Measurements from ENCODE around the gene SORCS2. TPM values are rescaled to one million over a fixed set of nuclear protein-coding genes. Genes with fewer than 3 reads are reported as not detected.

Gene SORCS2
- total RNA-seq, 1 donor from 2014 or later = 3.1 TPM

- Histone ChIP-seq H3K27me3 (ENCODE audit: control insufficient read depth in 3 of 3, insufficient read depth in 3 of 3, low read length in 3 of 3) (peaks cover under 1 to 8% (median 3%) of the 10 kb centered on the region in 3 donors), H3K9me3 (ENCODE audit: control insufficient read depth in 3 of 3, low read length in 3 of 3) (no peaks in the 10 kb centered on the region), H3K27ac (ENCODE audit: low read depth, low read length) (no peak overlapping the region), H3K9ac (ENCODE audit: low read depth in 1 of 3, low read length in 3 of 3) (no peak overlapping the region), H3K36me3 (ENCODE audit: control insufficient read depth in 3 of 3, insufficient read depth in 3 of 3, low read length in 3 of 3) (no peaks in the 10 kb centered on the region), H3K4me3 (ENCODE audit: low read length in 3 of 3) (no peak overlapping the region), H3K4me1 (ENCODE audit: control insufficient read depth in 3 of 3, insufficient read depth in 3 of 3, low read length in 3 of 3) (peaks cover 0 to 2% (median 0%) of the 10 kb centered on the region in 3 donors)
Observed at GRCh38 chr4:7227008-7227407, 34.7 kb downstream of the SORCS2 start.

DNA sequence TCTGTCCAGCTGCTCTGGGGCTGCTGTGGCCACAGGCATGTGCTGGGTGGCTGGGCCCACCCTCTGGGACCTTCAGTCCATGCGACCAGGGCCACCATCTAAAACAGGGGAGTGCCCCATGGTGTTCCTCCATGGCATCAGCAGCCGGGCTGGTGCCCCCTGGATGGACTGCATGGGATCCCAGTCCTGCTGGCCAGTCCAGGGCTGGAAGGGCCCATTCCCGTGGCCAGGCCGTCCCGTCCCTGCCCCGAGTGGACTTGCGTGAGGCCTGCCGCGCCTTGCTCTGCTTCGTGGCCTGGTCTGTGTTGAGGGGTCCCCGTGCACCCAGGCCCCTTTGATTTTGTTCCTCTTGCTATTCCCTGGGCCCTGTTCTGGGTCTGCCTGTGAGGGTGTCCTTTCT, 36.4 kb downstream of the SORCS2 start:
- H3K27me3 ChIP-seq (ENCODE audit: control insufficient read depth in 3 of 3, insufficient read depth in 3 of 3, low read length in 3 of 3) = peaks cover 0 to 14% (median 3%) of the 10 kb centered on the region in 3 donors
- no peaks in the 10 kb centered on the region for H3K36me3 ChIP-seq (ENCODE audit: control insufficient read depth in 3 of 3, insufficient read depth in 3 of 3, low read length in 3 of 3)
- H3K9ac ChIP-seq (ENCODE audit: low read depth in 1 of 3, low read length in 3 of 3) = no peak overlapping the region
- H3K4me3 ChIP-seq (ENCODE audit: low read length in 3 of 3) = no peak overlapping the region
- H3K27ac ChIP-seq (ENCODE audit: low read depth, low read length) = no peak overlapping the region
- no peaks in the 10 kb centered on the region for H3K9me3 ChIP-seq (ENCODE audit: control insufficient read depth in 3 of 3, low read length in 3 of 3)
- peaks cover 0 to 2% (median 0%) of the 10 kb centered on the region in 3 donors for H3K4me1 ChIP-seq (ENCODE audit: control insufficient read depth in 3 of 3, insufficient read depth in 3 of 3, low read length in 3 of 3)

- H3K4me1 ChIP-seq (ENCODE audit: control insufficient read depth in 3 of 3, insufficient read depth in 3 of 3, low read length in 3 of 3) = peaks cover 2 to 6% (median 5%) of the 10 kb centered on the region in 3 donors
- H3K27ac ChIP-seq (ENCODE audit: low read depth, low read length) = no peak overlapping the region
- H3K36me3 ChIP-seq (ENCODE audit: control insufficient read depth in 3 of 3, insufficient read depth in 3 of 3, low read length in 3 of 3) = no peaks in the 10 kb centered on the region
- H3K27me3 ChIP-seq (ENCODE audit: control insufficient read depth in 3 of 3, insufficient read depth in 3 of 3, low read length in 3 of 3) = peaks cover 0 to 10% (median 3%) of the 10 kb centered on the region in 3 donors
- no peak overlapping the region for H3K4me3 ChIP-seq (ENCODE audit: low read length in 3 of 3)
- H3K9me3 ChIP-seq (ENCODE audit: control insufficient read depth in 3 of 3, low read length in 3 of 3) = no peaks in the 10 kb centered on the region
- H3K9ac ChIP-seq (ENCODE audit: low read depth in 1 of 3, low read length in 3 of 3) = no peak overlapping the region
Observed at GRCh38 chr4:7232061-7232650, 39.8 kb downstream of the SORCS2 start.

- no peaks in the 10 kb centered on the region for H3K36me3 ChIP-seq (ENCODE audit: control insufficient read depth in 3 of 3, insufficient read depth in 3 of 3, low read length in 3 of 3)
- H3K27ac ChIP-seq (ENCODE audit: low read depth, low read length) = no peak overlapping the region
- peaks cover 3 to 6% (median 5%) of the 10 kb centered on the region in 3 donors for H3K4me1 ChIP-seq (ENCODE audit: control insufficient read depth in 3 of 3, insufficient read depth in 3 of 3, low read length in 3 of 3)
- no peak overlapping the region for H3K9ac ChIP-seq (ENCODE audit: low read depth in 1 of 3, low read length in 3 of 3)
- H3K9me3 ChIP-seq (ENCODE audit: control insufficient read depth in 3 of 3, low read length in 3 of 3) = no peaks in the 10 kb centered on the region
- H3K4me3 ChIP-seq (ENCODE audit: low read length in 3 of 3) = no peak overlapping the region
- H3K27me3 ChIP-seq (ENCODE audit: control insufficient read depth in 3 of 3, insufficient read depth in 3 of 3, low read length in 3 of 3) = peaks cover 0 to 10% (median 3%) of the 10 kb centered on the region in 3 donors
Observed at GRCh38 chr4:7233006-7233580, 40.8 kb downstream of the SORCS2 start.

- H3K4me1 ChIP-seq (ENCODE audit: control insufficient read depth in 3 of 3, insufficient read depth in 3 of 3, low read length in 3 of 3) = peaks cover 3 to 6% (median 5%) of the 10 kb centered on the region in 3 donors
- peaks cover 0 to 8% (median 3%) of the 10 kb centered on the region in 3 donors for H3K27me3 ChIP-seq (ENCODE audit: control insufficient read depth in 3 of 3, insufficient read depth in 3 of 3, low read length in 3 of 3)
- H3K9me3 ChIP-seq (ENCODE audit: control insufficient read depth in 3 of 3, low read length in 3 of 3) = peaks cover 0 to 3% (median 0%) of the 10 kb centered on the region in 3 donors
- H3K4me3 ChIP-seq (ENCODE audit: low read length in 3 of 3) = no peak overlapping the region
- H3K9ac ChIP-seq (ENCODE audit: low read depth in 1 of 3, low read length in 3 of 3) = no peak overlapping the region
- H3K27ac ChIP-seq (ENCODE audit: low read depth, low read length) = no peak overlapping the region
- no peaks in the 10 kb centered on the region for H3K36me3 ChIP-seq (ENCODE audit: control insufficient read depth in 3 of 3, insufficient read depth in 3 of 3, low read length in 3 of 3)
Observed at GRCh38 chr4:7233601-7234000, 41.3 kb downstream of the SORCS2 start.

- Histone ChIP-seq H3K4me1 (ENCODE audit: control insufficient read depth in 3 of 3, insufficient read depth in 3 of 3, low read length in 3 of 3) (peaks cover 5 to 10% (median 5%) of the 10 kb centered on the region in 3 donors), H3K9me3 (ENCODE audit: control insufficient read depth in 3 of 3, low read length in 3 of 3) (peaks cover 0 to 3% (median 0%) of the 10 kb centered on the region in 3 donors), H3K27me3 (ENCODE audit: control insufficient read depth in 3 of 3, insufficient read depth in 3 of 3, low read length in 3 of 3) (peaks cover 0 to 8% (median 3%) of the 10 kb centered on the region in 3 donors), H3K4me3 (ENCODE audit: low read length in 3 of 3) (no peak overlapping the region), H3K36me3 (ENCODE audit: control insufficient read depth in 3 of 3, insufficient read depth in 3 of 3, low read length in 3 of 3) (no peaks in the 10 kb centered on the region), H3K27ac (ENCODE audit: low read depth, low read length) (no peak overlapping the region), H3K9ac (ENCODE audit: low read depth in 1 of 3, low read length in 3 of 3) (no peak overlapping the region)
Observed at GRCh38 chr4:7234355-7235029, 42.2 kb downstream of the SORCS2 start.

- peaks cover 7 to 15% (median 10%) of the 10 kb centered on the region in 3 donors for H3K4me1 ChIP-seq (ENCODE audit: control insufficient read depth in 3 of 3, insufficient read depth in 3 of 3, low read length in 3 of 3)
- peaks cover 0 to 3% (median 0%) of the 10 kb centered on the region in 3 donors for H3K9me3 ChIP-seq (ENCODE audit: control insufficient read depth in 3 of 3, low read length in 3 of 3)
- H3K27ac ChIP-seq (ENCODE audit: low read depth, low read length) = no peak overlapping the region
- no peak overlapping the region for H3K4me3 ChIP-seq (ENCODE audit: low read length in 3 of 3)
- no peak overlapping the region for H3K9ac ChIP-seq (ENCODE audit: low read depth in 1 of 3, low read length in 3 of 3)
- H3K27me3 ChIP-seq (ENCODE audit: control insufficient read depth in 3 of 3, insufficient read depth in 3 of 3, low read length in 3 of 3) = peaks cover 0 to 8% (median 3%) of the 10 kb centered on the region in 3 donors
- no peaks in the 10 kb centered on the region for H3K36me3 ChIP-seq (ENCODE audit: control insufficient read depth in 3 of 3, insufficient read depth in 3 of 3, low read length in 3 of 3)
Observed at GRCh38 chr4:7235030-7235380, 42.7 kb downstream of the SORCS2 start.

GRCh38 chr4:7236847-7237246, 44.5 kb downstream of the SORCS2 start:
- H3K4me1 ChIP-seq (ENCODE audit: control insufficient read depth in 3 of 3, insufficient read depth in 3 of 3, low read length in 3 of 3) = peaks cover 13 to 21% (median 14%) of the 10 kb centered on the region in 3 donors
- no peak overlapping the region for H3K4me3 ChIP-seq (ENCODE audit: low read length in 3 of 3)
- H3K27me3 ChIP-seq (ENCODE audit: control insufficient read depth in 3 of 3, insufficient read depth in 3 of 3, low read length in 3 of 3) = peaks cover 0 to 8% (median 0%) of the 10 kb centered on the region in 3 donors
- H3K36me3 ChIP-seq (ENCODE audit: control insufficient read depth in 3 of 3, insufficient read depth in 3 of 3, low read length in 3 of 3) = no peaks in the 10 kb centered on the region
- H3K27ac ChIP-seq (ENCODE audit: low read depth, low read length) = no peak overlapping the region
- H3K9me3 ChIP-seq (ENCODE audit: control insufficient read depth in 3 of 3, low read length in 3 of 3) = peaks cover 0 to 3% (median 0%) of the 10 kb centered on the region in 3 donors
- peak overlapping the region in 1 of 3 donors; percentile 33 for H3K9ac ChIP-seq (ENCODE audit: low read depth in 1 of 3, low read length in 3 of 3)

DNA sequence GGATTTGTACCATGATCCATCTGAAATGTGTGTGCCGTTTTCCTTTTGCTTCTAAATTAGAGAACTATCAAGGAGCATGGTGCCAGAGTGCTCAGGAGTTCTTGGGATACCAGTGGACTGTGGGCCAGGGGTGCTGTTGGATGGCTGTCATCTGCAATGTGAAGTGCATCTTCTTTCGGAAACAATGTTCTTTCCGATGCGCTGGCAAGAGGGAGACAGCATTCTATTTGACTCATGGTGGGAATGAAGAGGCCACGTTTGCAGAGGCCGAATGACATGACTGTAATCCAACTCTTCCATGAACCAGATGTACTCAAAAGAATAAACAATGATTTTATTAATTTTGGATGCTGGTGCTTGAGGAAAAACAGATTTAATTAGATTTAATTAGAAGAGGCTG, 45.5 kb downstream of the SORCS2 start:
- H3K27me3 ChIP-seq (ENCODE audit: control insufficient read depth in 3 of 3, insufficient read depth in 3 of 3, low read length in 3 of 3) = peaks cover 0 to 7% (median 0%) of the 10 kb centered on the region in 3 donors
- H3K9me3 ChIP-seq (ENCODE audit: control insufficient read depth in 3 of 3, low read length in 3 of 3) = peaks cover 0 to 3% (median 0%) of the 10 kb centered on the region in 3 donors
- H3K9ac ChIP-seq (ENCODE audit: low read depth in 1 of 3, low read length in 3 of 3) = no peak overlapping the region

More for the DNA sequence above, 45.5 kb downstream of the SORCS2 start:
- H3K36me3 ChIP-seq (ENCODE audit: control insufficient read depth in 3 of 3, insufficient read depth in 3 of 3, low read length in 3 of 3) = no peaks in the 10 kb centered on the region
- peaks cover 13 to 21% (median 14%) of the 10 kb centered on the region in 3 donors for H3K4me1 ChIP-seq (ENCODE audit: control insufficient read depth in 3 of 3, insufficient read depth in 3 of 3, low read length in 3 of 3)
- H3K27ac ChIP-seq (ENCODE audit: low read depth, low read length) = no peak overlapping the region
- H3K4me3 ChIP-seq (ENCODE audit: low read length in 3 of 3) = no peak overlapping the region

All from skeletal muscle tissue (tissue), 4 donors.